Neural progenitor cell (in vitro differentiated cells): ENCODE measurements around the gene TSHZ1. TPM values are rescaled to one million over a fixed set of nuclear protein-coding genes. Genes with fewer than 3 reads are reported as not detected.

Experiments used
- total RNA-seq: library from RNA; depleted of rRNA; stranded (reverse); fragments of >200 nt; gene quantifications from 2 replicates; pipeline ENCODE4 v1.2.3, GENCODE V29; 2015; ENCODE audit warnings: low replicate concordance

Gene TSHZ1
- total RNA-seq, 1 donor from 2014 or later: 0.06 TPM

Other genes with a start within 250 kb of the TSHZ1 start
- 7.5 and 13.0 TPM in 2 replicates for gene PTGR3, start 1.7 kb upstream of the TSHZ1 start, total RNA-seq
- not detected in 2 replicates for gene SMIM21, start 216.9 kb downstream of the TSHZ1 start, total RNA-seq